HepG2 (cell line): ENCODE data around the gene RPL5. TPM values are rescaled to one million over a fixed set of nuclear protein-coding genes. Genes with fewer than 3 reads are reported as not detected.

ENCODE experiments used
- ATAD3A ChIP-seq: sonication (generic); formaldehyde crosslinking; IDR thresholded peaks from 2 replicates; pipeline ENCODE4 v1.4.0; 2020; ENCODE audit warnings: missing genetic modification reagents
- EEA1 ChIP-seq: sonication (generic); formaldehyde crosslinking; IDR thresholded peaks from 2 replicates; pipeline ENCODE4 v1.5.1; 2020; ENCODE audit warnings: mild to moderate bottlenecking, missing genetic modification reagents, borderline replicate concordance
- GATAD2A ChIP-seq: IDR thresholded peaks from 2 replicates; pipeline ENCODE4 v1.6.1; 2016
- GTF3A ChIP-seq: sonication (generic); formaldehyde crosslinking; conservative IDR thresholded peaks from 2 replicates; pipeline ENCODE4 v1.4.0; 2020; ENCODE audit warnings: mild to moderate bottlenecking, missing genetic modification reagents
- HOXD1 ChIP-seq: sonication (generic); formaldehyde crosslinking; IDR thresholded peaks from 2 replicates; pipeline ENCODE4 v1.5.0; 2020; ENCODE audit warnings: missing genetic modification reagents
- KAT2B ChIP-seq: fragments of 150-350 bp; IDR thresholded peaks from 2 replicates; pipeline ENCODE4 v1.6.1; 2014; ENCODE audit warnings: low read depth, low read length, borderline replicate concordance
- KDM3A ChIP-seq: IDR thresholded peaks from 2 replicates; pipeline ENCODE4 v1.6.1; 2018; ENCODE audit warnings: low read depth, missing compliant biosample characterization
- MAFF ChIP-seq: IDR thresholded peaks from 2 replicates; pipeline ENCODE4 v1.6.1; 2011; ENCODE audit warnings: low read depth, low read length, improper control_type of control experiment
- MAZ ChIP-seq, 2 experiments: sonication (generic) in 1 of 2; formaldehyde crosslinking in 1 of 2; IDR thresholded peaks; 2 replicates each; pipeline versions ENCODE4 v1.5.0 to v1.6.1; 2012 to 2020; ENCODE audit warnings: low read depth in 2 of 2, mild to moderate bottlenecking in 2 of 2, borderline replicate concordance in 1 of 2, improper control_type of control experiment in 1 of 2, low read length in 1 of 2, missing genetic modification reagents in 1 of 2, moderate library complexity in 1 of 2
- NCOA2 ChIP-seq: sonication (generic); formaldehyde crosslinking; IDR thresholded peaks from 2 replicates; pipeline ENCODE4 v1.8.0; 2022; ENCODE audit warnings: inconsistent platforms
- NCOA5 ChIP-seq: sonication (generic); formaldehyde crosslinking; IDR thresholded peaks from 2 replicates; pipeline ENCODE4 v1.4.0; 2020; ENCODE audit warnings: missing genetic modification reagents
- REPIN1 ChIP-seq: sonication (generic); formaldehyde crosslinking; IDR thresholded peaks from 2 replicates; pipeline ENCODE4 v1.8.0; 2022; ENCODE audit warnings: missing genetic modification reagents, low read depth, mild to moderate bottlenecking, borderline replicate concordance
- SMAD9 ChIP-seq: sonication (generic); formaldehyde crosslinking; IDR thresholded peaks from 2 replicates; pipeline ENCODE4 v1.5.1; 2020; ENCODE audit warnings: mild to moderate bottlenecking, missing genetic modification reagents
- SP2 ChIP-seq: sonication (generic); formaldehyde crosslinking; IDR thresholded peaks from 2 replicates; pipeline ENCODE4 v1.5.1; 2020; ENCODE audit warnings: mild to moderate bottlenecking, missing genetic modification reagents
- ZNF430 ChIP-seq: sonication (generic); formaldehyde crosslinking; IDR thresholded peaks from 2 replicates; pipeline ENCODE4 v1.9.0; 2021; ENCODE audit warnings: mild to moderate bottlenecking, missing genetic modification reagents
- ZNF546 ChIP-seq: sonication (generic); formaldehyde crosslinking; conservative IDR thresholded peaks from 2 replicates; pipeline ENCODE4 v1.8.1; 2023; ENCODE audit warnings: mild to moderate bottlenecking, missing genetic modification reagents
- ZNF550 ChIP-seq: sonication (generic); formaldehyde crosslinking; IDR thresholded peaks from 2 replicates; pipeline ENCODE4 v1.4.0; 2020; ENCODE audit warnings: mild to moderate bottlenecking, missing genetic modification reagents, borderline replicate concordance
- ZNF569 ChIP-seq: sonication (generic); formaldehyde crosslinking; IDR thresholded peaks from 2 replicates; pipeline ENCODE4 v1.5.0; 2020; ENCODE audit warnings: mild to moderate bottlenecking, missing genetic modification reagents, moderate library complexity, borderline replicate concordance
- ZNF644 ChIP-seq: IDR thresholded peaks from 2 replicates; pipeline ENCODE4 v1.6.1; 2016; ENCODE audit warnings: low read depth
- ZNF766 ChIP-seq: sonication (generic); formaldehyde crosslinking; IDR thresholded peaks from 2 replicates; pipeline ENCODE4 v1.5.0; 2020; ENCODE audit warnings: missing genetic modification reagents, borderline replicate concordance
- ZSCAN25 ChIP-seq: sonication (generic); formaldehyde crosslinking; IDR thresholded peaks from 2 replicates; pipeline ENCODE4 v1.8.0; 2022; ENCODE audit warnings: mild to moderate bottlenecking, missing genetic modification reagents
- polyA plus RNA-seq, 8 experiments: library from polyadenylated mRNA; depleted of rRNA in 3 of 8; stranded (reverse) in 7 of 8; unstranded in 1 of 8; fragments of >200 nt; fragmentation: Illumina TruSeq in 4 of 8; extraction: Trizol in 4 of 8; gene quantifications; 2 replicates each; pipeline versions ENCODE4 v1.2.1 to v1.2.3, GENCODE V29; 2011 to 2016; ENCODE audit warnings: low read depth in 4 of 8, missing spikeins in 1 of 8, mixed read lengths in 1 of 8; ENCODE audit not compliant: insufficient read depth in 1 of 8
- total RNA-seq, 5 experiments: library from RNA; depleted of rRNA; stranded (reverse); fragments of >200 nt; fragmentation: Illumina TruSeq; extraction: Trizol; gene quantifications; 2 replicates each; pipeline ENCODE4 v1.2.3, GENCODE V29; 2016; ENCODE audit warnings: low read depth in 1 of 5
- TF ChIP-seq, protein P1 (sequence below): sonication (generic); formaldehyde crosslinking; conservative IDR thresholded peaks from 2 replicates; pipeline ENCODE4 v1.8.0; 2022; ENCODE audit warnings: mild to moderate bottlenecking, moderate library complexity, missing genetic modification reagents
- TF ChIP-seq, protein P2 (sequence below): sonication (generic); formaldehyde crosslinking; IDR thresholded peaks from 2 replicates; pipeline ENCODE4 v1.4.0; 2020; ENCODE audit warnings: missing genetic modification reagents, mild to moderate bottlenecking, borderline replicate concordance
- TF ChIP-seq, protein P3 (sequence below): IDR thresholded peaks from 2 replicates; pipeline ENCODE4 v1.6.1; 2016; ENCODE audit warnings: missing biosample characterization, missing genetic modification reagents, low read depth
- TF ChIP-seq, protein P4 (sequence below): sonication (generic); formaldehyde crosslinking; IDR thresholded peaks from 2 replicates; pipeline ENCODE4 v1.8.1; 2023; ENCODE audit warnings: mild to moderate bottlenecking, missing genetic modification reagents, borderline replicate concordance

RPL5 gene
- total and polyA plus RNA-seq, 2 of the 13 experiments (the other 11 are each of a cell fraction or from before 2014, with no cell fraction given), result 2,304 to 2,520 TPM

DNA sequence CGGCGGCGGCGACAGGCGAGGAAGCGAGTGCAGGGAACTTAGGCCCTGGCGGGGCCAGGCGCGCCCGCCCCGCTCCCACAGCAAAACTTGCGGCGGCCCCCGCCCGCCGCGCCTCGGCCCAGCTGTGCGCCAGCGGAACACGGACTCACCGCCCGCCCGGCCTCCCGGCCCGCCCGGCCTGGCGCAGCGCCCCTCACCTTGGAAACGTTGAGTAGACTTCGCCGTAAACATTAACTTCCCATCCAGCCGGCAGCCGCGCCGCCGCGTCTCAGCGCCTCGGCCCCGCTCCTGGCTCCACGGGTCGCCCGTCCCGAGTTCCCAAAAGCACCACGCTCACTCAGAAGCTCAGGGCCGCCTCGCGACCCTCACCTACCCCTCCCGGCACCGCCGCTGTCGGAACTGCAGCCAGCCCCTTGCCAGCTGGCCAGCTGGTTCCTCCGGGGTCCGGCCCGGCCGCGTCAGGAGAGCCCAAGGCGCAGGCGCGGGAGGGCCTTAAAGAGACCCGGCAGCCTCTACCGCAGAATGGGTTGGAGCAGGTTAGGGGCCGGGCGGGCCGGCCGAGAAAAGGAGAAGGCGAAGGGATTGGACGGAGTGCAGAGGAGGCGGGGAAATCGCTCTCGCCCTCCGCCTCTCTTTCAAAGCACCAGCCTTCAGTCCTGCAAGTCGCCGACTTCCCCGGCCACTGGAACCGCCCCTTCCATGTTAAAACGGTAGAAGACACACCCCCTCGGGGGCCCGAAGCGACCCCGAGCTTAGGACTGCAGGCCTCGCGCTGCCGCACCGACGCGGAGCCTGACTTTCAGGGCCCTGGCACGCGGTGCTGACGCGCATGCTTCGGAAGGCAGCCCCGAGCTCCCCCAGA lies 47.0 kb upstream of the RPL5 start, which contains the start of gene EVI5 (continued):
- TF ChIP-seq, protein P1, sequence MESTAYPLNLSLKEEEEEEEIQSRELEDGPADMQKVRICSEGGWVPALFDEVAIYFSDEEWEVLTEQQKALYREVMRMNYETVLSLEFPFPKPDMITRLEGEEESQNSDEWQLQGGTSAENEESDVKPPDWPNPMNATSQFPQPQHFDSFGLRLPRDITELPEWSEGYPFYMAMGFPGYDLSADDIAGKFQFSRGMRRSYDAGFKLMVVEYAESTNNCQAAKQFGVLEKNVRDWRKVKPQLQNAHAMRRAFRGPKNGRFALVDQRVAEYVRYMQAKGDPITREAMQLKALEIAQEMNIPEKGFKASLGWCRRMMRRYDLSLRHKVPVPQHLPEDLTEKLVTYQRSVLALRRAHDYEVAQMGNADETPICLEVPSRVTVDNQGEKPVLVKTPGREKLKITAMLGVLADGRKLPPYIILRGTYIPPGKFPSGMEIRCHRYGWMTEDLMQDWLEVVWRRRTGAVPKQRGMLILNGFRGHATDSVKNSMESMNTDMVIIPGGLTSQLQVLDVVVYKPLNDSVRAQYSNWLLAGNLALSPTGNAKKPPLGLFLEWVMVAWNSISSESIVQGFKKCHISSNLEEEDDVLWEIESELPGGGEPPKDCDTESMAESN, result peak; percentile 98
- TF ChIP-seq ATAD3A (CRISPR knock-in tag) (peak; percentile 89; the same call in 1 of the 2 replicates), ZNF430 (peak; percentile 99), MAFF (no peak), ZNF569 (CRISPR knock-in tag) (no peak; the same call in 1 of the 2 replicates), KDM3A (CRISPR knock-in tag) (peak; percentile 73; the same call in 1 of the 2 replicates), ZNF766 (CRISPR knock-in tag) (peak; percentile 99), MAZ (IDR thresholded peaks at IDR 0.05; ENCODE audit: borderline replicate concordance, low read depth, low read length) (0 out of 2 replicates have a peak, but pooled peaks have one; percentile 30), MAZ (CRISPR knock-in tag; IDR thresholded peaks at IDR 0.05; ENCODE audit: low read depth) (peak; percentile 71; the same call in 1 of the 2 replicates), SP2 (0 out of 2 replicates have a peak, but pooled peaks have one; percentile 52), REPIN1 (CRISPR knock-in tag) (peak; percentile 83; the same call in 1 of the 2 replicates), ZNF546 (CRISPR knock-in tag) (peak; percentile 97), GATAD2A (CRISPR knock-in tag) (peak; percentile 80), HOXD1 (CRISPR knock-in tag) (peak; percentile 89), ZNF644 (CRISPR knock-in tag) (no peak), EEA1 (CRISPR knock-in tag) (peak; percentile 93; the same call in 1 of the 2 replicates), ZSCAN25 (CRISPR knock-in tag) (peak; percentile 77; the same call in 1 of the 2 replicates), SMAD9 (peak; percentile 96; the same call in 1 of the 2 replicates), NCOA2 (CRISPR knock-in tag) (peak; percentile 79), ZNF550 (CRISPR knock-in tag) (peak; percentile 25; the same call in 1 of the 2 replicates), GTF3A (CRISPR knock-in tag) (no peak), KAT2B (no peak), NCOA5 (CRISPR knock-in tag) (no peak)
- TF ChIP-seq, protein P2, sequence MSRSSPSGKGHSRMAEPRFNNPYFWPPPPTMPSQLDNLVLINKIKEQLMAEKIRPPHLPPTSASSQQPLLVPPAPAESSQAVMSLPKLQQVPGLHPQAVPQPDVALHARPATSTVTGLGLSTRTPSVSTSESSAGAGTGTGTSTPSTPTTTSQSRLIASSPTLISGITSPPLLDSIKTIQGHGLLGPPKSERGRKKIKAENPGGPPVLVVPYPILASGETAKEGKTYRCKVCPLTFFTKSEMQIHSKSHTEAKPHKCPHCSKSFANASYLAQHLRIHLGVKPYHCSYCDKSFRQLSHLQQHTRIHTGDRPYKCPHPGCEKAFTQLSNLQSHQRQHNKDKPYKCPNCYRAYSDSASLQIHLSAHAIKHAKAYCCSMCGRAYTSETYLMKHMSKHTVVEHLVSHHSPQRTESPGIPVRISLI (CRISPR knock-in tag), result peak; percentile 54; the same call in 1 of the 2 replicates
- TF ChIP-seq, protein P3, sequence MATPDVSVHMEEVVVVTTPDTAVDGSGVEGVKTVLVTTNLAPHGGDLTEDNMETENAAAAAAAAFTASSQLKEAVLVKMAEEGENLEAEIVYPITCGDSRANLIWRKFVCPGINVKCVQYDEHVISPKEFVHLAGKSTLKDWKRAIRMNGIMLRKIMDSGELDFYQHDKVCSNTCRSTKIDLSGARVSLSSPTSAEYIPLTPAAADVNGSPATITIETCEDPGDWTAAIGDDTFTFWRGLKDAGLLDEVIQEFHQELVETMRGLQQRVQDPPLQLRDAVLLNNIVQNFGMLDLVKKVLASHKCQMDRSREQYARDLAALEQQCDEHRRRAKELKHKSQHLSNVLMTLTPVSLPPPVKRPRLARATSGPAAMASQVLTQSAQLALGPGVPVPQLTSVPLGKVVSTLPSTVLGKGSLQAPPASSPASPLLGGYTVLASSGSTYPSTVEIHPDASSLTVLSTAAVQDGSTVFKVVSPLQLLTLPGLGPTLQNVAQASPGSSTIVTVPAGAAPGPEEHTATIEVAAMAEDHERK, result no peak
- TF ChIP-seq, protein P4, sequence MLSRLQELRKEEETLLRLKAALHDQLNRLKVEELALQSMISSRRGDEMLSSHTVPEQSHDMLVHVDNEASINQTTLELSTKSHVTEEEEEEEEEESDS, result peak; percentile 94
